ENCODE data around the gene PPFIBP1.
"Not testable (repeated sequence)": the region's sequence is repeated elsewhere in the genome, so short reads cannot be mapped to it uniquely, and the experiment has no call there.

The PPFIBP1 gene

DNA sequence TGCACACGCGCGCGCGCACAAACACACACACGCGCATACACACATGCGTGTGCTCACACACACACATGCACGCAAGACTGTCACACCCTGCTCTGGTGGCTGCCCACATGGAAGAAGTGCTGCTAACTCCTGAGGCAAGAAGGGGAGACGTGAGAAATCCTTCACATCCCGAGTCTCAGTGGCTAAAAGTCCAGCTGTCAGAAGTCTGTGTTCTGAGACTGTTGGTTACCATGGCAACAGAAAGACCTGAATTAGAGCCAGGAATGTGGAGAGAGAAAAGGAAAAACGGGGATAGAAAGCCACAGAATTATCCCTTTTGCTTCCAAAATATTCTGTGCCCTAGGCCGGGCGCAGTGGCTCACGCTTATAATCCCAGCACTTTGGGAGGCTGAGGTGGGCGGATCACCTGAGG, 71.2 kb downstream of the PPFIBP1 start:
- no peak for DNase-seq

DNA sequence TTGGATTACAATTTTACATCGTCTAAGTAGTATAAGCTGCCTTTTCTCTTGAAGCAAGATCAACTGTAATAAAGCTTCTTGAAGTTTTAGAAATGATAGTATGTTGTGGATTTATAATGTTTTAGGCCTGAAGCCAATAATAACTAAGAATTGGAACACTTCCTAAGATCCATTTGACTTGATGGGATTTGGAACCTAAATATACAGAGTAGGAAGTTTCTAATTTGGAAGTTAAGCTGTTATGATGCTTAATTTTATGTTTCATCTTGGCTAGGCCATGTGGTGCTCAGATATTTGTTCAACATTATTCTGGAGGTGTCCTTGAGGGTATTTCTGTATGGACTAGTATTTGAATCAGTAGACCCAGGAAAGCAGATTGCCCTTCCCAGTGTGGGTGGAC, 74.9 kb downstream of the PPFIBP1 start:
- DNase-seq = not testable (repeated sequence)

DNA sequence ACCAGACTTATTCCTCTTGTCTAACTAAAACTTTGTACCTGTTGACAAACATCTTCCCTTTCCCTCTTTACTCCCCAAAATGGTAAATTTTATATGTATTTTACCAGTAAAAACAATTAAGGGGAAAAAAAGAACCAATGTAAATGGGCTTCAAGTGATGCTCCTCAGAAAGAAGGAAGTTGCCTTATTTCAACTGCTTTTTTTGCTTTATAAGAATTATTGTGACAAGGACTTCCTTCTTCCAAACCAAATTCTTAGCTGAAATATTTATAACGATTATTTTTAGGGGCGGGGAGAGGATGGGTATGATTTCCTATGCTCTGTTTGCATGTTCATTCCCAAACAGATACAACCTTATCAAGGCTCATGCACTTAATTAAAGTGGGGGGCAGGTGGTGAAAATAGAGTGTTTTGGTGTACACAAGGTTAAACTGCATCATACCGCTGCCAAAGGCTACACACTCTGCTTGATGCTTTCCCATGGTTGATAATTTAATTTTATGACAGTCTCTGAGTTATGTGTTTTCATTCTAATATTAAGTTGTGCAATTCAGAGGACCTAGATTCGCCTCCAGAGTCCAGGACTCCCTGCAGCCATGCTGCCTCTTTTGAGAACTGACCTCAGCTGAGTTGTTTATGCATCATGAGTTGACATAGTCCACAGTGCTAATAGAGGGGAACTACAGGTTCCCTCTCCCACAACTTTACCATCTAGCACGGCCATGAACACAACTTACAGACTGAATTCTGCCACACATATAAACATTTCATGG, 77.2 kb downstream of the PPFIBP1 start:
- DNase-seq = not testable (repeated sequence)

DNA sequence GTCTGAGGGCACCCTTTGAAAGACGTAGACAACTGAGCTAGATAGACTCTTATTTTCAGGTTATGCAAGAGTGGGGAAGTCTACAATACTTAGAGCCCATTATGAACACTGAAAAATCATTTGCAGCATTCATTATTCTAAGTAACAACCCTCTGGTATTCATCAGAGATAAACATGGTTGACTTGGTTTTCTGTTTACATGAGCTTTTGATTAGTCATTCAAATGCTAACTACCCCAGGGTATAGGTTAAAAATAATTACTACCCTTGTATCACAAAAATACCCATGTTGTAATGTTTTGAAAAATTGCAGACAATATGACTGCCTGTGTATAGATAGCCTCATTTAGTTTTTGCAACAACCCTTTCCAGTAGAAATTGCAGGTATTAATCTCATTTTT, 78.5 kb downstream of the PPFIBP1 start:
- DNase-seq = no peak

DNA sequence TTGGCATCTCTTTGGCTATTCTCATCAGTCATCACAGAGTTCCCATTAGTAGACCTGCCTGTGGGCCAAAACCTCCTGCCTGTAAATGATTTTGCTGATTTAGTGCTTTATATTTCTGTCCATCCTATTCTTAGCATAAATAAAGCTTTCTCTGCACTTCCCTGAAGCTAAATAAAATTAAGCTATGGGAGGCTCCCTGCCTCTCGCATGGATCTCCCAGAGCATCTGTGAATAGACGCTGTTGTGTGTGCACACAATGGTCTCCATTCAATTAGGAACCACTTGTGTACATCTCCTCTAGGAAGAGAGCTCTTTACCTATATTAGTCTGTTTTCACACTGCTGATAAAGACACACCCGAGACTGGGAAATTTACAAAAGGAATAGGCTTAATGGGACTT, 80.4 kb downstream of the PPFIBP1 start:
- no peak for DNase-seq

DNA sequence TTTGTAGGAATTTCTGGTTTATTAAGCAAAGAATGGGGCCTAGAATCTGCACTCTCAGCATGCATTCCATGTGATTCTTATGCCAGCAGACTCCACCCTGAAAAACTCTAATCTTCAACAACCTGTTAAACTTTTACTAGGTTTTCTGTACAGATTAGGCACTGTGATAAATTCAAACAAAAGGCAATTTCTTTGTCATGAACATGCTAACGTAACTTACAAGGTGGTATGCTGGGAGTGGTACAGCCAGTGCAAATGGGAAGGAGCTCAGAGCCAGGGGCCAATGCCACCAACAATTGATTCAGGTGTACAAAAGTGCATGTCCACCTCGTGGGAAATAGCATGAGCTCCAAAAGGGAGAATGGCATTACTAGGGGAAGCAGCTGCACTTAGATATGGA, 83.0 kb downstream of the PPFIBP1 start:
- DNase-seq = no peak

DNA sequence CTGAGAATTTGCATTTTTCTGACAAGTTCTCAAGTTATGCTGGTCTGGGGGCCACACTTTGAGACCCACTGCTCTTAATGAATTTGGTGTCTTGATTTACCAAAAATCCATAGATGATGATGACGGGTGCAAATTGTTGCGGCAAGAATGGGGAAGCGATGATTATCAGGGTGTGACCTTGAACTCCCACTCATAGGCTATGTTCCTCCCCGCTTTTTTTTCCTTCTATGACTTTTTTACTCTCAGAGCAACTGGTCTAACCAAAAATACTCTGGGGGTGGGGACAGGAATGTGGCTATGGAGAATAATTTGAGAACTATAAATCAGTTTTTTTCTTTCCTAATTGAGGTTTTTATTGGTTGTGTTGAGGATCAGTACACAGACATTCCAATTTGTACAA, 83.6 kb downstream of the PPFIBP1 start:
- no peak for DNase-seq

DNA sequence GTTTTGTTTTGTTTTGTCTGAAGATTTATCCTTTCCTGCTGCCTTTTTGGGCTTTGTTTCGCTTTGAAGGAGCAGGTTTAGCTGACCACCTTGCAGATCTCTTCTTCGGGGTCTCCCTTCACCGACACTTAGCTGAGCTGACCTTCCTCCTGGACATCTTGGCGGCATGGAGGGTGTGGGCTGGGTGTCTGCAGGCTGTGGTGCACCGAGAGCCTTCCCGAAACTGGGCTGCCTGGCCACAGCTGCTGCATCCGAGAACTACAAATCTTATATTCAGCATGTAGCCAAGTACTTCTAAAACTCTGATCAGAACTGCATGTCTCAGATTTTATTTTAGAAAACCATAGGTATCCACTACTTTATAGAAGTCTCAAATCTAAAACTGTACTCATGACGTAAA, 84.9 kb downstream of the PPFIBP1 start:
- DNase-seq = no peak

DNA sequence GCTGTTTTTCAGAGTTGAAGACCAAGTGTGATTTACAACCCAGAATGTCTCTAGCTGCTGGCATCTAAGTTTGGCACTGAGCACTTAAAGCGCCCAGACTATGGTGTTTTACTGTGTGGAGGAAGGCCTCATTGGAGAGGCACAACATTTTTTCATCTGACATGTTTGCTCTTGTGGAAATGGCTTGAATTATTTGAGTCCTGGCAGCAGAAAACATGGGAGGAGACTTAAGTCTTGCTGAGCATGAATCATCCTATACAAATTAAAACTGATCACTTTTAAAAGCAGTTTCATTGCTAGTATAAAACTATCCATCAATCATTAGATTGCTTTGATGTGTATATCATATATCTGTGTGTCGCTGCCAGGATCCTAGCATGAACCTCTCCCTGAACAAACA, 86.4 kb downstream of the PPFIBP1 start:
- no peak for DNase-seq

DNA sequence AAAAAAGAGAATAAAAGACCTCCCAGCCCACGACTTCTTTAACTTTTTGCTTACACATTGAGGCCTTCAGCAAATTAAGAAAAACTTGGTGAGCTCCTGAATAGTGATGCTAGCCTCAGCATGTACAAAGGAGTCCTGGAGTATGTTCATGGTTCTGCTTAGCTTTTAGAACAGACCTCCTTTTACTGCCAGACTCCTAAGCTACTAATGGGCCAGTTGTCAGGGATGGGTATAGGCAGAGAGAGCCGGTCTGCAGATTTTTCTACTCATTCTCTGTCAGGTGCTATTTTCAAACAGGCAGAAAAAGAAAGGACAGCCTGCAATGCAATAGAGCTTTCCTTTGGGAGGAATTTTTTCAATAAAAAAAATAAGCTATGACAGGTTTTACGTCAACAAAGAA, 90.4 kb downstream of the PPFIBP1 start:
- DNase-seq = no peak

DNA sequence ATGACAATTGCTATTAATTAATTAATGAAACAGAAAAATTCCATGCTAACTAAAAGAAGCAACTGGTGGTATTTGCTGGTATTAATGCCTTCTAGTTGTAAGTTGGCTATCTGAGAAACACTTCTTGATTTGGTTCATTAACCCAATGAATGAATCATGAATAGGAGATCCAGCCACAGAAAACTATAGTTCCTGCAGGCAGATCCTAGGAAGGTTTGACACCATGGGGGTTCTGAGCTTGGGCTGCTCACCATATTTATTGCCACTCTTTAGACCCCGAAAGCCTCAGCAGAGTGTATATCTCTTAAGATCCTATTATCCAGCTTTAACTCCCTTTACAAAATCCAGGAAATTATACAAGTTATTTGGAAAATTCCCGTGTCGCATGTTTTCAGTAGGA, 90.9 kb downstream of the PPFIBP1 start:
- DNase-seq = no peak

DNA sequence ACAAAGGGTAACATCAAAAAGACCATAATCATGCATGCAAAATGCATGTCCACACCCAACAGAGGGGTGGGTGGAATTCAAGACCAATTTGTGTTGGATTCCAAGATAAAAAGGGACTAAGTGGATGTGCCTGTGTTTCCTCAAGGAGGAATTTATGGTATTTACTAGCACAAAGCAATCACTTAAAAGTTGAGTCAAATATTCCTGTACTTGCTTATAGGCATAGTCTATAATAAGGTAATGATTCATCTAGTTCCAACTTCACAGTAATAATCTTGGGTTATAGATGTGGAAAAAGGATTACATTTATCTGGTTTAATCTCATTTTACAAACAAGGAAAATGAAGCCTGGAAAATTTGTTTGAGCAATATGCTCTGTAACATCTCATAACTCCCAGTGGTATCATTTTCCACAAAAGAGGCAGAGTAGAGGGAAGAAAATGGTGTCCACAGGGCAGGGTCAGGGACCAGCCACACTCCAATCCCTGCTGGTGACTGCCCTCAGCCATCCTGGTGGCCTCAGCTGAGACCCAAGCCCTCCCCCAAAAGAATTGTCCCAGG, 91.4 kb downstream of the PPFIBP1 start:
- no peak for DNase-seq

DNA sequence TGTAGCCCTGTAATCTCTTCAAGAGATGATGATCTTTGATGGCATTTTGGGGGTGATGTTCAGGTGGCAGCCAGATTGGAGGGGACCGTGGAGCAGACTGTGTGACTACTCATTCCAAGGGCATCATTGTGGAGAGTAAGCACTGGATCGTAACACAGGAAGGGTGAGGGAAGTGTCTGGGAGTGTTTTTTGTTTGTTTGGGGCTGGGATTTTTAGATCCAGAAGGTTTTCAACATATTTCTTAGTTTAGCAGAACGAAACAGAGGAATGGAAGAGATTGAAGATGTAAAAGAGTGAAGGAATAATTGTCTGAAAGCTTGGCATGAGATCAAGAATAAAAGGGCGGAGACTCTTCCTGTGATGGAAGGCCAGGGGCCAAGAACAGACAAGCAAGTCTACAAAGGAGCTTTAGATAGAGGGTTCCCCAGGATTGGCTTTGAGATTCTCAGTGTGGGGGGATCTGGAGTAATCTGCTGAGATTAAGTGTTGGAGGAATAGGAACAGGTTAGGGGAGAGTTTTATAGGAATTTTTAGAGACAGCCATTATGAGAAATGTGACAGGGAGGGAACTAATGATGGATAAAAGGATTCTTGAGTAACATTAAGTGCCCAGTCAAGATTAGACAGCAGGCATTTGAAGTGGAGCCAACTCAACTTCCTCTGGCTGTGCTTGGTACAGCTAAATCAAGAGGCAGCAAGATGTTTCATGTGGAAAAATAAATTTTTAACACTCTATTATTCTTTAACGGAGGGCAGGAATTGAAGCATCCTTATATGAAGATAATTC, 92.5 kb downstream of the PPFIBP1 start:
- DNase-seq = no peak

DNA sequence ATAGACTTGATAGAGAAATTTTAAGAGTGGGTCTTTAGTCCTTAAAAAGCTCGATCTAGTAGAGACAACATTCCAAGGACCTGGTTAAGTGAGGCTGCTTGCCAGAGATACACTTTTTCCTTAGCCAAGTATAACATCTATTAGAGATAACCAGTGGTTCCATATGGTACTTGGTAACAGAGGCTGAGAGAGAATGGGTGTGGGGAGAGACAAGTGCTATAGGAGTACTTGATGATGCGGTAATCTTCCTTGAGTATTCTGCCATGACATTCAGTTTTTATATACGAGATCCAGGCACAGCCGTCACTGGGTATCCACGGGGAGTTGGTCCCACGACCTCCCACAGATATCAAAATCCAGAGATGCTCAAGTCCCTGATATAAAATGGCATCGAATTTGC, 94.8 kb downstream of the PPFIBP1 start:
- no peak for DNase-seq

DNA sequence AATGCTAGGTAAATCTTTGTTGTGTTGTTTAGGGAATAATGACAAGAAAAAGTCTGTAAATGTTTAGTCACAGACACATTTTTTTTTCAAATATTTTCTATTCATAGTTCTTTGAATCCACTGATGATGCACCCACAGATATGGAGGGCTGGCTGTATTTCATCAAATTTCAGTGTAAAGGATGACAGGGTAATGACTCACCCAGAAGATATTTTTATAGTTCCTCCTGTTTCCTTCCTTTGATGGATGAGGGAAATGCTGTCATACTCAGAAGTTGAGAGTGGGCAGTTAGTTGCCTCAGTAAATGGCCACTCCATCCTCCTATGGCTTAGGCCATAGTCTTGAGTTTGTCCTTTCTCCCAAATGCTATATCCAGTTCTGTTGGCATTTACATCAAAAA, 95.3 kb downstream of the PPFIBP1 start:
- no peak for DNase-seq

DNA sequence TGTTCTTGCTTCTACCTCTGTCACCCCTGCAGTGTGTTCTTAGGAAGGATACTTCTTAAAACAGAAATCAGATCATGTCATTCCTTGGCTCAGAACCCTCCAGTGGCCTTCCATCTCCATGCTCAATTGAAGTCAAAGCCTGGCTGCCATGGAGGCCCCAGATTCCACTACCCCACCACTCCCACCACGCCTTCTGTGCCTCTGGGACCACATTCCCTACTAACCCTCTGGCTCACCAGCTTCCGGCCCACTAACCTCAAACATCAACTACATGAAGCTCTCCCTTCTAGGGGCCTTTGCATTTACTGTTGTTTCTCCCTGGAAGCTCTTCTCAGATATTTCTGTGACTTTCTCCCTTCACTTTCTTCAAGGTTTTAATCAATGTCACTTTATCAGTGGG, 96.1 kb downstream of the PPFIBP1 start:
- no peak for DNase-seq

DNA sequence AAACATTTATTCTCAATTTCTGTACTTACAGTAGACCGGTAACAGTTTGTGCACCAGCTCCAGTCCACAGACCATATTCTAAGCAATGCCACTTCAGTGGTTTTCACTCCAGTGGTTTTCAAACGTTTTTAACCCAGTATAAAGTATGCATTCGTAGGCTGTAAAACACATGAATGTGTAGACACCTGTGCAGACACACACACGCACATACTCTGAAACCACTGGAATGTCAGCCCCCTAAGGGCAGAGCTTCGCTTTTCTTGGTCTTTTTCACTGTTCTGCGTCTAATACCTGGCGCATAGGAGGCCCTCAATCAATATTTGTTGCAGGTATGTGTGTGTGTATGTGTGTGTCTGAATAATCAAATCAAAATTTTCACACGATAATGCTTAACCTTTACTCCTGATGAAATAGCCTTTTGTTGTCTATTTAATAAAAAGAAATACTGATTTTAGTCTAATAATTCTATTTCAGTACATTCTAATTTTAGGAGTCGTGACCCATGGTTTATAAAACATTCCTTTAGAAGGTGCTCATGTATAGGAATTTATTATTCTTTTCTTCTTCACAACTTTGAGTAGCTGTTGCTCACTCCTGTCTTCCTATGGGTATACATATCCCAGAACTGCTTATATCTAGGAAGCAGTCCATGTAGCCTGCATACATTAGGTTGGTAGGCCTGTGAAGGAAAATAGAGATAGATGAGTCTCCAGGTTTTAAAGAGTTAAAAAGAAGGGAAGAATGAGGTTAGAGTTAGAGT, 98.6 kb downstream of the PPFIBP1 start:
- DNase-seq = no peak

DNA sequence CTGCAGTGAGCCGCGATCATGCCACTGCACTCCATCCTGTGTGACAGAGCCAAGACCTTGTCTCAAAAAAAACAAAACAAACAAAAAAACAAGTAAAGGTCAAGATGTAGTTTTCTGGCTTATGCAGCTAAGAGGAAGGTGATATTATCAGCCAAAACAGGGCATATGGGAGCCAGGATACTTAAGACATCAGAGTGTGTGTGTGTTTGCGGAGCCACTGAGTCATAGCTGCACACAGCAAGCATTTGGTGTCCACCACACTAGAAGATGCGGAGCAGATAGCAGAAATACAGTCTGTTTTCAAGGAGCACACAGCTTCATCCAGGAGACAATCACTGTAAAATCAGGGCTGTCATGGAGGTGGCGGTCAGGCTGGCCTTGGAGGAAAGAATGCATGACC, 99.6 kb downstream of the PPFIBP1 start:
- no peak for DNase-seq

DNA sequence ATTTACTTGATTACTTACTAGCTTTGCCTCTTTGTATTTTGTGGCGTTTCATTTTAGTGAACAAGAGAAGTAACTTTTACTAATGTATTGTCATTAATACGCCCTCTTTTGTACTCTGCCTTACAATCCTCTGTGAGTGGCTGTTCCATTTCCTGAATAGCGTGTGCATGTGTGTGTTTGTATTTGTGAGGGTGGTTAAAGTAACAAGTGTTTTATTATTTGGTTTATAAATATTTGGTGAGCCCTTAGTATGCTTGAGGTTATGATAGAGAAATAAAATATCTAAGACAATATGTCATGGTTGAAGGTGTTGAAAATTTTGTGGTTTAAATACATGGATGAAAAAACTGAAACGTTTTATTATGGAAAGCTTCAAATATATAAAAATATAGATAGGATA, 100.6 kb downstream of the PPFIBP1 start:
- no peak for DNase-seq

DNA sequence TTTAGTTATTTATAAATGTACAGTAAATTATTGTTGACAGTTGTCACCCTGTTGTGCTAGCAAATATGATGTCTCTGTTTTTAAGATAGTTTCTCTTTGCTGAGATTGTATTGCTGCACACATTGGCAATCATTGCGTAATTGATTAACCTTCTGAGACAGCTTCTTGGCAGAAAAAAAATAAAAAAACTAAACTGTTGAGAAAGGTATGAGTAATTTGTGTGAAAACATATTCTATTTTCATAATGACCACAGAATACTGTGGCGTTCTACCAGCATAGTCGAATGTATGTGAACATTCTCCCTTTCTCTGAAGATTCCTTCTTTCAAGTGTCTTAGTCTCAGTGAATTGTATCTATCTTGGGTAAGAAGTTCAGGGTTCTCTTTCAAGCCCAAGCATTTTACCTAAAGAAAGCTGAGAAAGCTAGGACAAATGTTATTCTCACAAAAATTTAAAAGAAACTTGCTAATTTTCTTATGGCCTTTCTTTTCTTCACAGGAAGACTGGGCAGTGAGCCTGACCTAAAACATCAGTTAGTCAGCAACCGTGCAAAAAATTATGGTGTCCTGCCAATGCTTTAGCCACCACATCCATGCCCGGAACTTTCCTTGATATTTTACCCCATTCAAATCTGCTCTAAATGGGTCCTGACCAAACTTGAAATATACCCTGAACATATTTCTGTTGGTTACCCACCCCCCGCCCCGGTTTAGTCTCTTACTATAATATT, 103.3 kb downstream of the PPFIBP1 start:
- DNase-seq = no peak

DNA sequence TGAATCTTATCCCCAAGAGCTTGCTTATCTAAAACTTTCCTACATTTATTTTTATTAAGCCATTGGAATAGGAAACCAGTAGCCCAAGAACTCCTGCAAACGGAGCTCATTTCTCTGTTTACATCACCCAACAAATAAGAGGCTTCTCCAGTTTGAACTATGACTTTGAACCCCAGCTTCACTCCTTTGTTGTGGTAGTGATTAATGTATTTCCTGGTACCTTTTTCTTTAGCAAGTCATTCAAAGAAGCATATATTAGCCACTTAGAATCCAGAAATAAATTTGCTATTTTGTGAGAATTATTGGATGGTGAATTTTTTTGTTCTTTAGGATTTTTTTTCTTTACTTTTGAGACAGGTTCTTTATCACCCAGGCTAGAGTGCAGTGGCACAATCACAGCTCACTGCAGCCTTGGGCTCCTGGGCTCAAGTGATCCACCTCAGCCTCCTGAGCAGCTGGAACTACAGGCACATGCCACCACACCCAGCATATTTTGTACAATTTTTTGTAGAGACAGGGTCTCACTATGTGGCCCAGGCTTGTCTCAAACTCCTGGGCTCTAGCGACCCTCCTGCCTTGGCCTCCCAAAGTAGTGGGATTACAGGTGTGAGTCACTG, 104.0 kb downstream of the PPFIBP1 start:
- DNase-seq = not testable (repeated sequence)

DNA sequence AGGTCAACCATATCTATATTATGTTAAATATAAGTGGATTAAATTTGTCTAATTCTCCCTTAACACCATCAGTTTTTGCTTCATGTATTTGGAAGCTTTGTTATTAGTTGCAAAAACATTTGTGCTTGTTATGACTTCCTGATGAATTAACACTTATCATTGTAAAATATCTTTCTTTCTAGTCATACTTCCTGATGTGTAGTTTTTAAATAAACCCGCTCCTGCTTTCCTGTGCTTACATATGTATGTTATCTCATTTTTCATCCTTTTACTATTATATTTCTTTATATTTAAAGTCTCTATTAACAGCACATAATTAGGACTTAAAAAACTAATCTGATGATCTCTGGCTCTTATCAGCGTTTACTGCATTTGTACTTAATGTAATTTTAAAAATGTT, 106.2 kb downstream of the PPFIBP1 start:
- DNase-seq = not testable (repeated sequence)

All from NCI-H2029 (cell line).